ENCODE results near the gene PAPPA2.

Gene PAPPA2

GRCh38 chr1:176602388-176603004 lies 139.5 kb downstream of the PAPPA2 start:
- H3K4me2 ChIP-seq = no peak overlapping the region
- no peak overlapping the region for H3K4me3 ChIP-seq
- TF ChIP-seq Cebpa-rat (IDR thresholded peaks at IDR 0.05) = no peak
- H3K36me3 ChIP-seq = no peaks in the 10 kb centered on the region
- no peak overlapping the region for H3K9ac ChIP-seq
- H3K27me3 ChIP-seq = no peaks in the 10 kb centered on the region
- H4K20me1 ChIP-seq = no peaks in the 10 kb centered on the region
- no peaks in the 10 kb centered on the region for H3K9me3 ChIP-seq
- no peak overlapping the region for H3K27ac ChIP-seq
- no peaks in the 10 kb centered on the region for H3K4me1 ChIP-seq

- no peaks in the 10 kb centered on the region for H3K27me3 ChIP-seq
- H3K4me2 ChIP-seq = no peak overlapping the region
- H3K9ac ChIP-seq = no peak overlapping the region
- no peaks in the 10 kb centered on the region for H4K20me1 ChIP-seq
- H3K27ac ChIP-seq = no peak overlapping the region
- no peak overlapping the region for H3K4me3 ChIP-seq
- no peaks in the 10 kb centered on the region for H3K36me3 ChIP-seq
- H3K9me3 ChIP-seq = no peaks in the 10 kb centered on the region
- H3K4me1 ChIP-seq = no peaks in the 10 kb centered on the region
- no peak for TF ChIP-seq Cebpa-rat (IDR thresholded peaks at IDR 0.05)
These were observed 140.7 kb downstream of the PAPPA2 start for GRCh38 chr1:176603696-176604095.

GRCh38 chr1:176604461-176604860 lies 141.5 kb downstream of the PAPPA2 start:
- no peaks in the 10 kb centered on the region for H3K9me3 ChIP-seq
- no peaks in the 10 kb centered on the region for H3K27me3 ChIP-seq
- H3K4me3 ChIP-seq = no peak overlapping the region
- H3K4me2 ChIP-seq = no peak overlapping the region
- no peaks in the 10 kb centered on the region for H3K36me3 ChIP-seq
- no peak overlapping the region for H3K9ac ChIP-seq
- no peaks in the 10 kb centered on the region for H4K20me1 ChIP-seq
- TF ChIP-seq Cebpa-rat (IDR thresholded peaks at IDR 0.05) = no peak
- H3K4me1 ChIP-seq = no peaks in the 10 kb centered on the region
- no peak overlapping the region for H3K27ac ChIP-seq

- H3K4me3 ChIP-seq = no peak overlapping the region
- no peaks in the 10 kb centered on the region for H3K9me3 ChIP-seq
- H3K36me3 ChIP-seq = no peaks in the 10 kb centered on the region
- no peaks in the 10 kb centered on the region for H3K4me1 ChIP-seq
- H3K27ac ChIP-seq = no peak overlapping the region
- H4K20me1 ChIP-seq = no peaks in the 10 kb centered on the region
- H3K9ac ChIP-seq = no peak overlapping the region
- H3K27me3 ChIP-seq = no peaks in the 10 kb centered on the region
- no peak overlapping the region for H3K4me2 ChIP-seq
- no peak for TF ChIP-seq Cebpa-rat (IDR thresholded peaks at IDR 0.05)
These were observed 142.2 kb downstream of the PAPPA2 start for GRCh38 chr1:176605176-176605575.

GRCh38 chr1:176609556-176610408 lies 146.8 kb downstream of the PAPPA2 start:
- TF ChIP-seq Cebpa-rat (IDR thresholded peaks at IDR 0.05) = no peak
- Histone ChIP-seq H4K20me1 (no peaks in the 10 kb centered on the region), H3K4me2 (no peak overlapping the region), H3K27ac (no peak overlapping the region), H3K4me3 (no peak overlapping the region), H3K9ac (no peak overlapping the region), H3K27me3 (no peaks in the 10 kb centered on the region), H3K4me1 (no peaks in the 10 kb centered on the region), H3K36me3 (no peaks in the 10 kb centered on the region), H3K9me3 (no peaks in the 10 kb centered on the region)

GRCh38 chr1:176612791-176613190 lies 149.8 kb downstream of the PAPPA2 start:
- no peak overlapping the region for H3K4me2 ChIP-seq
- H3K36me3 ChIP-seq = no peaks in the 10 kb centered on the region
- H3K4me1 ChIP-seq = no peaks in the 10 kb centered on the region
- no peaks in the 10 kb centered on the region for H3K9me3 ChIP-seq
- no peak overlapping the region for H3K27ac ChIP-seq
- H3K4me3 ChIP-seq = no peak overlapping the region
- TF ChIP-seq Cebpa-rat (IDR thresholded peaks at IDR 0.05) = no peak
- H3K9ac ChIP-seq = no peak overlapping the region
- H3K27me3 ChIP-seq = no peaks in the 10 kb centered on the region
- no peaks in the 10 kb centered on the region for H4K20me1 ChIP-seq

GRCh38 chr1:176617881-176618280 lies 154.9 kb downstream of the PAPPA2 start:
- Histone ChIP-seq H3K27ac (no peak overlapping the region), H3K4me1 (no peaks in the 10 kb centered on the region), H3K9me3 (0 out of 2 replicates have a peak, but pooled peaks cover 2% of the 10 kb centered on the region), H4K20me1 (no peaks in the 10 kb centered on the region), H3K9ac (no peak overlapping the region), H3K4me2 (no peak overlapping the region), H3K36me3 (no peaks in the 10 kb centered on the region), H3K4me3 (no peak overlapping the region), H3K27me3 (no peaks in the 10 kb centered on the region)
- no peak for TF ChIP-seq Cebpa-rat (IDR thresholded peaks at IDR 0.05)

- no peaks in the 10 kb centered on the region for H3K36me3 ChIP-seq
- H3K4me1 ChIP-seq = no peaks in the 10 kb centered on the region
- H3K4me2 ChIP-seq = no peak overlapping the region
- TF ChIP-seq Cebpa-rat (IDR thresholded peaks at IDR 0.05) = no peak
- H3K27ac ChIP-seq = no peak overlapping the region
- H4K20me1 ChIP-seq = no peaks in the 10 kb centered on the region
- H3K27me3 ChIP-seq = no peaks in the 10 kb centered on the region
- H3K4me3 ChIP-seq = no peak overlapping the region
- H3K9me3 ChIP-seq = 0 out of 2 replicates have a peak, but pooled peaks cover 3% of the 10 kb centered on the region
- no peak overlapping the region for H3K9ac ChIP-seq
These were observed 156.3 kb downstream of the PAPPA2 start for GRCh38 chr1:176619261-176619660.

GRCh38 chr1:176625365-176625764 lies 162.4 kb downstream of the PAPPA2 start:
- H3K9me3 ChIP-seq = 0 out of 2 replicates have a peak, but pooled peaks cover 3% of the 10 kb centered on the region
- H3K4me1 ChIP-seq = no peaks in the 10 kb centered on the region
- TF ChIP-seq Cebpa-rat (IDR thresholded peaks at IDR 0.05) = no peak
- no peak overlapping the region for H3K4me2 ChIP-seq
- no peaks in the 10 kb centered on the region for H3K27me3 ChIP-seq
- no peak overlapping the region for H3K9ac ChIP-seq
- no peak overlapping the region for H3K4me3 ChIP-seq
- no peak overlapping the region for H3K27ac ChIP-seq
- no peaks in the 10 kb centered on the region for H4K20me1 ChIP-seq
- no peaks in the 10 kb centered on the region for H3K36me3 ChIP-seq

GRCh38 chr1:176626572-176627061 lies 163.6 kb downstream of the PAPPA2 start:
- Histone ChIP-seq H3K9ac (no peak overlapping the region), H3K27me3 (no peaks in the 10 kb centered on the region), H3K4me2 (no peak overlapping the region), H3K4me3 (no peak overlapping the region), H3K36me3 (no peaks in the 10 kb centered on the region), H3K4me1 (no peaks in the 10 kb centered on the region), H3K27ac (no peak overlapping the region), H3K9me3 (0 out of 2 replicates have a peak, but pooled peaks cover 3% of the 10 kb centered on the region), H4K20me1 (no peaks in the 10 kb centered on the region)
- TF ChIP-seq Cebpa-rat (IDR thresholded peaks at IDR 0.05) = no peak
